Measurements from ENCODE around the gene GMCL1. TPM values are rescaled to one million over a fixed set of nuclear protein-coding genes. Genes with fewer than 3 reads are reported as not detected.

GMCL1 gene
- total and polyA plus RNA-seq, 9 of the 15 experiments (the other 6 are each of a cell fraction or from before 2014, with no cell fraction given): 7.0 to 27.3 (median 15.4) TPM

DNA sequence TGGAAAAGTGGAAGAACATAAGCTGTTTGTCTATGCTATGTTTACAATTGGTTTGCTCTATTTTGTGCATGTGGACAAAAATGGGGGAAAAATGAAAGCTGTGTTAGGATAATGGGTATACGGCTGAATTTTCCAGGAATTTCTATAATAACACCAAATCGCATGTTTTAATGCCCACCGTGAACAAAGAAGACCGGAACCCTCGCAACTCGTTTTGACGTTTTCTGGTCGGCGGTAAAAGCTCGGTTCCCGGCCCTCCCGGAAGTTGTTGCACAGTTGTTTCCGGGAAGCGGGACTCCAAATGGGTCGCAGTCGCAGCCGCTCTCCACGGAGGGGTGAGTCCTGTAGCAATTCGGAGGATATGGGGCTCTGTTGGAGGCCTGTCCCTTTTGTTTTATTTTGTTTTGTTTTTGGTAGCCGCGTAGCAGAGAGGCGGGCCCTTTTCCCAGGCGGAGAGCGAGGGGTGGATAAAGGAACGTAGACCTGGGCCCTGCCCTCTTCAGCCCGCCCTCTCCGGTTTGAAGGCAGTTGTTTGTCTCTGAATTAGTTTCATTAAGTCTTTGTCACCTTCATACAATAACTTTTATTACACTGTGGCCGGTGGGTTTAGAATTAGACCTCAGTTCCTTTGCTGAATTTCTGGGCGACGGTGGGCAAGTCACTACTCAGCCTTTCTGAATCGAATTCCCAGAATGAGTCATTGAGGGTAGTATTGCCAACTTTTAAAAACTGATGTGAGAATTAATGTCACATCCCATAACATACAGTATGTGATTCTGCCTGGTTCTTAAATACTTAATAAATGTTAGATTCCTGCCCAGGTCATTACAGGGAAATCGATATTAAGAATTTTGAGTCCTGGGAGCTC lies 64.5 kb downstream of the GMCL1 start, which contains the start of gene SNRNP27 (continued):
- no peak for TF ChIP-seq CHD7 (IDR thresholded peaks at IDR 0.05; ENCODE audit: low read depth, low read length)
- no peak for TF ChIP-seq RBM14 (IDR thresholded peaks at IDR 0.05; ENCODE audit: borderline replicate concordance, insufficient read depth, low read depth, low read length)
- TF ChIP-seq ZNF274 (IDR thresholded peaks at IDR 0.05; ENCODE audit: borderline replicate concordance, low read depth, low read length): no peak
- TF ChIP-seq IRF2 (CRISPR knock-in tag; IDR thresholded peaks at IDR 0.05): no peak
- TF ChIP-seq SP1 (CRISPR knock-in tag; IDR thresholded peaks at IDR 0.05): peak; percentile 73
- TF ChIP-seq SMAD3 (CRISPR knock-in tag; conservative IDR thresholded peaks at IDR 0.05): no peak
- TF ChIP-seq XRCC3 (IDR thresholded peaks at IDR 0.05): no peak
- no peak for TF ChIP-seq ZNF431 (CRISPR knock-in tag; IDR thresholded peaks at IDR 0.05)
- TF ChIP-seq ARHGAP35 (IDR thresholded peaks at IDR 0.05; ENCODE audit: partially characterized antibody): no peak
- TF ChIP-seq, protein P1, sequence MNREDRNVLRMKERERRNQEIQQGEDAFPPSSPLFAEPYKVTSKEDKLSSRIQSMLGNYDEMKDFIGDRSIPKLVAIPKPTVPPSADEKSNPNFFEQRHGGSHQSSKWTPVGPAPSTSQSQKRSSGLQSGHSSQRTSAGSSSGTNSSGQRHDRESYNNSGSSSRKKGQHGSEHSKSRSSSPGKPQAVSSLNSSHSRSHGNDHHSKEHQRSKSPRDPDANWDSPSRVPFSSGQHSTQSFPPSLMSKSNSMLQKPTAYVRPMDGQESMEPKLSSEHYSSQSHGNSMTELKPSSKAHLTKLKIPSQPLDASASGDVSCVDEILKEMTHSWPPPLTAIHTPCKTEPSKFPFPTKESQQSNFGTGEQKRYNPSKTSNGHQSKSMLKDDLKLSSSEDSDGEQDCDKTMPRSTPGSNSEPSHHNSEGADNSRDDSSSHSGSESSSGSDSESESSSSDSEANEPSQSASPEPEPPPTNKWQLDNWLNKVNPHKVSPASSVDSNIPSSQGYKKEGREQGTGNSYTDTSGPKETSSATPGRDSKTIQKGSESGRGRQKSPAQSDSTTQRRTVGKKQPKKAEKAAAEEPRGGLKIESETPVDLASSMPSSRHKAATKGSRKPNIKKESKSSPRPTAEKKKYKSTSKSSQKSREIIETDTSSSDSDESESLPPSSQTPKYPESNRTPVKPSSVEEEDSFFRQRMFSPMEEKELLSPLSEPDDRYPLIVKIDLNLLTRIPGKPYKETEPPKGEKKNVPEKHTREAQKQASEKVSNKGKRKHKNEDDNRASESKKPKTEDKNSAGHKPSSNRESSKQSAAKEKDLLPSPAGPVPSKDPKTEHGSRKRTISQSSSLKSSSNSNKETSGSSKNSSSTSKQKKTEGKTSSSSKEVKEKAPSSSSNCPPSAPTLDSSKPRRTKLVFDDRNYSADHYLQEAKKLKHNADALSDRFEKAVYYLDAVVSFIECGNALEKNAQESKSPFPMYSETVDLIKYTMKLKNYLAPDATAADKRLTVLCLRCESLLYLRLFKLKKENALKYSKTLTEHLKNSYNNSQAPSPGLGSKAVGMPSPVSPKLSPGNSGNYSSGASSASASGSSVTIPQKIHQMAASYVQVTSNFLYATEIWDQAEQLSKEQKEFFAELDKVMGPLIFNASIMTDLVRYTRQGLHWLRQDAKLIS (CRISPR knock-in tag; IDR thresholded peaks at IDR 0.05): peak; percentile 81; the same call in 1 of the 2 replicates
